Measurements from ENCODE around the gene MBP. TPM values are rescaled to one million over a fixed set of nuclear protein-coding genes. Genes with fewer than 3 reads are reported as not detected.
A peak's percentile ranks its signal among the peaks of the same experiment; 100 is the strongest.

Gene MBP
- total RNA-seq, 2 experiments from 2014 or later, result 47.0 to 65.7 TPM

DNA sequence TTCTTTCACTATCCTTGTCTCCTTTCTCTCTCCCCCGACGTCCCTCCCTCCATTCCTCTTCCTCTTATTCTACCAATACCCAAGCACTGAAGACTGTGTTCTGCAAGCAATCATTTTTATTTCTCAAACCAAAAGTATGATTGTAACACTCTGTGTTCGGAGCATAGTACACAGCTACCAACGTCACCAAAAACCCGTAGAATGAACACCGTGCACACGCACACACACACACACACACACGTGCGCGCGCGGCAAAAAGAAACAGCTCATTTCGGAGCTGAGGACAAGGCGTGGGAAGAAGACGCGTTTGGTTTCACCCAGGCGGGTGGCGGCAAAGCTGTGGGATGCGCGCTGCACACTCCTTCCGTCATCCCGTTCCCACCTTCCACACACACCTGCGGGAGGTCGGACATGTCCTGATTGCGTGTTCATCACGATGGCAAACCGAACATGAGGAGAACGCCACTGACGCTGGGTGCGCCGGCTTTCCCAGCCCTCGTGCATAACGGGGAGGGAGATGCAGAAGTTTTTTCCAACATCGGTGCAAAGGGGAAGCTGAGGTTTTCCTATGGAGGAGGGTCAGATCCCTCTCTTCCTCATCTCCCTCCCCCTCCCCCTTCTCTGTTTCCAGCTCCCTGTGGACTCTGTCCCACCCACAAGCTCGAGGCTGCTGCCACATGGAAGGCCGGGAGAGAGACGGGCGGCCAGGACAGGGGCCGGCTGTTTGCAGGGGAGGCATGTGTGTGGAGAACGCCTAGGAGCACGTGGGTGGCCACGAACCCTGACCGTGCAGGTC, 20.4 kb downstream of the MBP start:
- H3K4me1 Mint-ChIP-seq, result peaks cover 89% of the 10 kb centered on the region
- H3K9me3 Mint-ChIP-seq (ENCODE audit: low read depth), result peaks cover 3% of the 10 kb centered on the region
- H3K27ac Mint-ChIP-seq, result peak overlapping the region; percentile 5
- no peak overlapping the region for H3K4me3 Mint-ChIP-seq
- no peaks in the 10 kb centered on the region for H3K27me3 Mint-ChIP-seq
- peaks cover 51% of the 10 kb centered on the region for H3K36me3 Mint-ChIP-seq (ENCODE audit: low read depth)
- ChIA-PET CTCF (interaction anchor here (1.7 kb wide), 1 partner anchor 11 kb away, joined by 5 read pairs; no protein-coding TSS in a partner anchor), POLR2A (interaction anchor here (0.6 kb wide), 1 partner anchor 112 kb away, joined by 3 read pairs; no protein-coding TSS in a partner anchor)
- ATAC-seq (no peak), DNase-seq (no peak)
- intact Hi-C loops (cut with DNase I, micrococcal nuclease), result no loop called here

DNA sequence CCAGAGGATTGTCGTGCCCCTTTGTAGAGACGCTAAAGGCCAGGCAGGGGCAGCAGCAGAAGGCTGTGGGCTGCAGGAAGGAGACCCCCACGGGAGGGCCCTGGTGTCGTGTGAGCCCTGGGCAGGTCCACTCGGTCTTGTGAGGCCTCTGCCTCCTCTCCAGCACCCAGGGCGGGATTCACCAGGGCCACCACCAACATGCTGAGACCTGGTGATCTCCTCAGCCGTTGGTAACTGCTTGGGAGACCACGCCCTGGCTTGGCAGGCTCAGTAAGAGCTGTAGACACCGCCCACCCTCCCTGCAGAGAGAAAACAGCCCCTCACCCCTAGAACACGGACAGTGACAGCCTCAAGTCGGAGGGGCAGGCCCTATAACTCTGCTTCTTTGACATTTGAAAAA, 21.1 kb downstream of the MBP start:
- peak overlapping the region; percentile 5 for H3K27ac Mint-ChIP-seq
- no peaks in the 10 kb centered on the region for H3K27me3 Mint-ChIP-seq
- H3K4me3 Mint-ChIP-seq, result no peak overlapping the region

DNA sequence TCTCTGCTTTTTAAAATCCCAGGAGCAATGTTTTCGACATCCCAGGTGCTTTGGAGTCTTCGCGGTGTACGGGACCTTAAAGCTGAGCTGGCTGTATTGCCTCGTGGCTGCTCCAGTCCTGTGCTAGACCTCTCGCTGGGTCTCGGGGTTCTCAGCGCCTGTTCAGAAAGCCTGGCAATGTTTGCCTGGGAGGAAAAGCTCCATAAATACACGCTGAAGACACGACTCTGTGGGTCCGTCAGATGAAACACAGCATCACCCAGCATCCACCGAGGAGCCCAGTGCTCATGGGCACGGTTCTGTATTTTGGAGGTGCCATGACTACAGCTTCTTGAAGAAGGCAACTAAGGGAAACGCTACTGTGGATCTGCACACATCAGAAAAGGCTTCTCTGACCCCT, 21.6 kb downstream of the MBP start:
- DNase-seq (no peak), ATAC-seq (no peak)
- Mint-ChIP-seq H3K4me1 (peaks cover 90% of the 10 kb centered on the region), H3K27ac (no peak overlapping the region), H3K9me3 (ENCODE audit: low read depth) (no peaks in the 10 kb centered on the region), H3K27me3 (no peaks in the 10 kb centered on the region), H3K4me3 (no peak overlapping the region), H3K36me3 (ENCODE audit: low read depth) (peaks cover 51% of the 10 kb centered on the region)
- intact Hi-C loops (cut with DNase I, micrococcal nuclease), result no loop called here
- CTCF ChIA-PET, result interaction anchor here (1.7 kb wide), 1 partner anchor 12 kb away, joined by 5 read pairs; no protein-coding TSS in a partner anchor
- POLR2A ChIA-PET, result no interaction called here

More for the DNA sequence above, 21.1 kb downstream of the MBP start:
- POLR2A ChIA-PET, result no interaction called here
- CTCF ChIA-PET, result interaction anchor here (1.7 kb wide), 1 partner anchor 11 kb away, joined by 5 read pairs; no protein-coding TSS in a partner anchor
- DNase-seq (no peak), ATAC-seq (no peak)
- peaks cover 3% of the 10 kb centered on the region for H3K9me3 Mint-ChIP-seq (ENCODE audit: low read depth)
- intact Hi-C loops (cut with DNase I, micrococcal nuclease), result no loop called here
- H3K4me1 Mint-ChIP-seq, result peaks cover 90% of the 10 kb centered on the region
- peaks cover 51% of the 10 kb centered on the region for H3K36me3 Mint-ChIP-seq (ENCODE audit: low read depth)

DNA sequence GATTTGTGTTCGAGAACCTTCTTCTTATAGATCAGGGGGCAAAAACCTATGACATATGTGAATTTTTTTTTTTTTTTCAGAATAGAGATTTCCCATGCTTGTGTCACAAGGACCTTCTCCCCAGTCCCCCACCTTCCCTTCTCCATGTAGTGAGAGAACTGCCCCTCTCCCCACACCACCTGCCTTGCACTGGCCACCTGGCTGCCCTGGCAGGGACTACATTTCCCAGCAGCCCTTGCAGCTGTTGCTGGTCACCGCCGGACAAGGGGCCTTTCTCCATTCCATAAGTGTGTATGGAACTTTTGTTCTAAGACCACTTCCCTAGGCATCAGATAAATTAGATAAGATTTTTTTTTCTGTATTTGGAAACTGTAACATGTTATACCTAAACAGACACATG, 22.2 kb downstream of the MBP start:
- ChIA-PET CTCF (interaction anchor here (2.7 kb wide), 1 partner anchor 14 kb away, joined by 12 read pairs; no protein-coding TSS in a partner anchor), POLR2A (no interaction called here)
- no peak overlapping the region for H3K27ac Mint-ChIP-seq
- H3K36me3 Mint-ChIP-seq (ENCODE audit: low read depth), result peaks cover 52% of the 10 kb centered on the region
- H3K4me1 Mint-ChIP-seq, result peaks cover 93% of the 10 kb centered on the region
- H3K9me3 Mint-ChIP-seq (ENCODE audit: low read depth), result no peaks in the 10 kb centered on the region
- H3K27me3 Mint-ChIP-seq, result no peaks in the 10 kb centered on the region
- intact Hi-C loops (cut with DNase I, micrococcal nuclease), result no loop called here
- DNase-seq (no peak), ATAC-seq (no peak)
- no peak overlapping the region for H3K4me3 Mint-ChIP-seq

DNA sequence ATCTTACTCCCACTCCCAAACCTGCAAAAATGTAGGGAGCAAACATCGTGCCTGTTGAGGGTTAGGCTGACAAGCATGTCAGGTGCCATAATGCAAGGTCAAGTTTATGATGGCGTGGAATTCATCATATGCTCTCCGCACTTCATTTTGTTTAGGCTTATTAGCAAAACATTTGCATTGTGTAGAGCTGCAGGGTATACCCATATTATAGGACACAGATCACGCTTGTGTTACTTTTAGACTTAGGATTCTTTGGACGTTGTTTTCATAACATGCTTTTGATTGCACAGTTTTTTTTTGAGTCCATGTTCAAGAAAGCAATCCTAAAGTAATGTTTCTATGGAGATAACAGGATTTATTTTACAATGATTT, 22.9 kb downstream of the MBP start:
- Mint-ChIP-seq H3K27me3 (no peaks in the 10 kb centered on the region), H3K4me3 (no peak overlapping the region), H3K36me3 (ENCODE audit: low read depth) (peaks cover 52% of the 10 kb centered on the region), H3K4me1 (peaks cover 92% of the 10 kb centered on the region), H3K9me3 (ENCODE audit: low read depth) (no peaks in the 10 kb centered on the region), H3K27ac (no peak overlapping the region)
- ATAC-seq, result no peak
- ChIA-PET POLR2A (no interaction called here), CTCF (interaction anchor here (2.7 kb wide), 1 partner anchor 14 kb away, joined by 12 read pairs; no protein-coding TSS in a partner anchor)
- no peak for DNase-seq
- intact Hi-C loops (cut with DNase I, micrococcal nuclease), result loop anchor here in 1 of 2 experiments (10.0 kb wide), 1 partner anchor 735 kb away; no protein-coding TSS in a partner anchor

DNA sequence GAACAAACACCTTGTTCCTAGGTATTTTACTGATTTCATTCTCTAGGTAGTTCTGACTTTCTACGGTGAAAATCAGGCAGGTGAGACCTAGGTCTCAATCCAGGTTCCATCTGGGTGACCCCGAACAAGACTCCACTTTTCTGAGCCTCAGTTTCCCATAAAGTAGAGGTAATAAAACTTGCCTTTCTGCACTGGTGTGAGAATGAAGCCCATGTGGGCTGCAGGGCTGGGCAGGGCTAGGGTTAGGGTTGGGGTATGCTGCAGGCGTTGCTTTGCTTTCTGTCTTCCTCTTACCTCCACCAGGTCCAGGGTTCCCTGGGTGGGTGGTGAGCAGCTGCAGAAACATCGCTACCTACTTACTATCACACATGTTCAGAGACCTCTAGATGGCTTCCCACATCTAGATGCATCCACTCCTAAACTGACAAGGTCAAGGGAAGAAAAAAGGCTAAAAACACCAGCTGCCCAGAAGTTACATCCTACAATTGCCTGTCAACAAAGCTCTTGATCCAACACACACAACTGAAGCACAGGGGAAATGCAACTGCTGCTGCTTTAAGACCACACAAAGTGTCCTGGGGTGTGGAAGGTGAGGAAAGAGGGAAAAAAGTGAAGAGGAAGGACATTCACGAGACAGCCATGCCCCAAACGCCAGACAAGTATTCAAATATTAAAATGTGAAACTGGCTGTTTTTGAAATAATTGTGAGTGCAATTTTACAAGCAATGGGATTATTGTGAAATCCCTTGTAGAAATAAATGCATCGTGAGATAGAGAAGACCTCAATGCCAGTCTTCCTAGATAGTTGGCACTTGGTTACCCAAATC, 23.5 kb downstream of the MBP start:
- CTCF ChIA-PET, result interaction anchor here (0.8 to 2.7 kb wide), 6 partner anchors 13 to 401 kb away, joined by 3 to 12 read pairs (median 6); no protein-coding TSS in a partner anchor
- POLR2A ChIA-PET, result interaction anchor here (1.5 to 2.1 kb wide), 3 partner anchors 15 to 46 kb away, joined by 4 to 11 read pairs (median 7); no protein-coding TSS in a partner anchor
- intact Hi-C loops (cut with DNase I, micrococcal nuclease), result loop anchor here in 1 of 2 experiments (1.0 to 10.0 kb wide), 3 partner anchors 15 to 734 kb away; no protein-coding TSS in a partner anchor
- Mint-ChIP-seq H3K9me3 (ENCODE audit: low read depth) (no peaks in the 10 kb centered on the region), H3K27ac (peak overlapping the region; percentile 29), H3K4me1 (peaks cover 91% of the 10 kb centered on the region), H3K4me3 (no peak overlapping the region), H3K36me3 (ENCODE audit: low read depth) (peaks cover 56% of the 10 kb centered on the region), H3K27me3 (no peaks in the 10 kb centered on the region)
- ATAC-seq (no peak), DNase-seq (no peak)

DNA sequence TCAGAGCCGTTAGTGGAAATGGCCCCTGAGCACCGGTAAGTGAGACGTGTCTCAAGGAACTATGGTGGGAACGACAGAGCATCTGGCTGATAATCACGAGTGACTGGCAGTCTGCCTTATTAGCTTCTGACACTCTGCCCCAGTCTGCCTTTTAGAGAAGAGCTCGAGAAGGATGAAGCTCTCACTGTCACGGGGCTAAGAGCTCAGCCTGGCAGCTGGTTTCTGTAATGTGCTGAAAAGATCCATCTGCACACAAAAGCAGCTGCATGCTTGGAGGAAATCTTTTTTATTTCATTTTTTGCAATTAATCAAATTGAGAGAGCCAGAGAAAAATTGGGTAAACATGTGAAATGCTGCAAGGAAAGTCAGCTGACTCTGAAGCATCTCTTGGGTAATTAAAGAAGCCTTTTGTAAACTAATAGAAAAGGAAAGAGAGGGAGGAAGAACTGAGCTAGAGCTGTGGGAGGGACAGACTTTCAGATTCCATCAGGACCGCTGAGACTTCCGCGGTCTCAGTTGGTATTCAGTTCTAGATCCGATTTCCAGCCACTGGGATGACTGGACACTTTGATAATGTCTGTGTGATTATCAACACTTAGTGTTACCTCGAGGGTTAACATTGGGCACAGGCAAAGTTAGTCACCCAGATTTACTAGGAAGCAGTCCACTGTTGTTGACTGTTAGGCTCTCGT, 24.4 kb downstream of the MBP start:
- Mint-ChIP-seq H3K9me3 (ENCODE audit: low read depth) (no peaks in the 10 kb centered on the region), H3K36me3 (ENCODE audit: low read depth) (peaks cover 62% of the 10 kb centered on the region), H3K27me3 (no peaks in the 10 kb centered on the region), H3K4me1 (peaks cover 94% of the 10 kb centered on the region), H3K27ac (peak overlapping the region; percentile 18), H3K4me3 (peak overlapping the region; percentile 18)
- peak; percentile 79 for ATAC-seq
- intact Hi-C loops (cut with DNase I, micrococcal nuclease), result loop anchor here in 1 of 2 experiments (1.0 to 10.0 kb wide), 3 partner anchors 16 to 733 kb away; no protein-coding TSS in a partner anchor
- DNase-seq, result peak; percentile 69
- POLR2A ChIA-PET, result interaction anchor here (0.6 to 2.1 kb wide), 4 partner anchors 16 to 84 kb away, joined by 3 to 11 read pairs (median 6); no protein-coding TSS in a partner anchor
- CTCF ChIA-PET, result interaction anchor here (0.8 to 2.7 kb wide), 11 partner anchors 12 to 402 kb away, joined by 3 to 12 read pairs (median 4); no protein-coding TSS in a partner anchor

DNA sequence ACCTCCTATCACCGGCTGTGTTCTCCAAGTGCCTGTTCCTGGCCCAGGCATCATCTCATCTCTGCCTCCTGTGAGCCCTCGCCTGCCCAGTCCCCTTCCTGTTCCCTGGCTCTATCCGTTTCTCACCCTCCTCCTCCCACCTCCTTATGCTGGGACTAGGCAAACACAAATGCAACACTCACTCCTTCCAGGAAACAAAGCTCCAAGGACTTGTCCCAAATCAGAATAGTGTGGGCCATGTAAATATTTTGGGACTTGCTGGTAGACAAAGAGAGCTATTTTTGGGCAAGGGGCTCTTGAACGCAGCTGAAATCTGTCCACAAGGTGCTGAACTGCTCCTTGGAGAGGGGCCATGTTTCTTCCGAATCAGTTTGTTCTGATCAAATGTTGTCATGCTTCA, 25.3 kb downstream of the MBP start:
- peaks cover 92% of the 10 kb centered on the region for H3K4me1 Mint-ChIP-seq
- no peak for DNase-seq
- H3K36me3 Mint-ChIP-seq (ENCODE audit: low read depth), result peaks cover 56% of the 10 kb centered on the region
- POLR2A ChIA-PET, result interaction anchor here (2.1 kb wide), 2 partner anchors 17 to 24 kb away, joined by 7 to 11 read pairs; no protein-coding TSS in a partner anchor
- CTCF ChIA-PET, result interaction anchor here (0.7 to 1.0 kb wide), 5 partner anchors 14 to 113 kb away, joined by 3 to 5 read pairs (median 3); no protein-coding TSS in a partner anchor
- no peaks in the 10 kb centered on the region for H3K27me3 Mint-ChIP-seq
- no peak overlapping the region for H3K4me3 Mint-ChIP-seq
- no peak for ATAC-seq
- no peaks in the 10 kb centered on the region for H3K9me3 Mint-ChIP-seq (ENCODE audit: low read depth)
- H3K27ac Mint-ChIP-seq, result peak overlapping the region; percentile 52
- intact Hi-C loops (cut with DNase I, micrococcal nuclease), result loop anchor here in 1 of 2 experiments (10.0 kb wide), 1 partner anchor 732 kb away; no protein-coding TSS in a partner anchor

DNA sequence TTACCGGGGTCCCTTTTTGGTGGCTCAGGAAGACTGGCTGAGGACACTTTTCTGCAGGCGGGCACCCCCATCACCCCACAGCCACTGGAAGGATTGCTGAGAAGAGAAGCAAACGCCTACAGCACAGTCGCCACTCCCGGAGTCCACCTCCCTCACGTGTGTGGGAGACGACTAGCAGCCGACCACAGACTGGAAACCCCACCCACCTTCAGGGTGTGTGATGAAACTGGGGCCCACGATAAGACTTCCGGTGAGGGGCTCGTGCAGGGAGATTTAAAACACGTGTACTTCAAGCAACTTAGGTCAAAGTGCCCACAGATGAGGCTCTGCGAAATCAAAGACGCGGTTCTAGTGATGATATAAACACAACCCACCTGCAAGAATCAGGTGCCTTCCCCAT, 26.3 kb downstream of the MBP start:
- H3K27ac Mint-ChIP-seq, result peak overlapping the region; percentile 52
- CTCF ChIA-PET, result interaction anchor here (1.2 to 1.7 kb wide), 3 partner anchors 17 to 39 kb away, joined by 3 to 9 read pairs (median 4); no protein-coding TSS in a partner anchor
- peaks cover 54% of the 10 kb centered on the region for H3K36me3 Mint-ChIP-seq (ENCODE audit: low read depth)
- H3K9me3 Mint-ChIP-seq (ENCODE audit: low read depth), result no peaks in the 10 kb centered on the region
- H3K4me1 Mint-ChIP-seq, result peaks cover 93% of the 10 kb centered on the region
- POLR2A ChIA-PET, result no interaction called here
- peak overlapping the region; percentile 16 for H3K4me3 Mint-ChIP-seq
- ATAC-seq, result no peak
- peak; percentile 79 for DNase-seq
- no peaks in the 10 kb centered on the region for H3K27me3 Mint-ChIP-seq
- intact Hi-C loops (cut with DNase I, micrococcal nuclease), result loop anchor here in 1 of 2 experiments (10.0 kb wide), 1 partner anchor 732 kb away; no protein-coding TSS in a partner anchor

DNA sequence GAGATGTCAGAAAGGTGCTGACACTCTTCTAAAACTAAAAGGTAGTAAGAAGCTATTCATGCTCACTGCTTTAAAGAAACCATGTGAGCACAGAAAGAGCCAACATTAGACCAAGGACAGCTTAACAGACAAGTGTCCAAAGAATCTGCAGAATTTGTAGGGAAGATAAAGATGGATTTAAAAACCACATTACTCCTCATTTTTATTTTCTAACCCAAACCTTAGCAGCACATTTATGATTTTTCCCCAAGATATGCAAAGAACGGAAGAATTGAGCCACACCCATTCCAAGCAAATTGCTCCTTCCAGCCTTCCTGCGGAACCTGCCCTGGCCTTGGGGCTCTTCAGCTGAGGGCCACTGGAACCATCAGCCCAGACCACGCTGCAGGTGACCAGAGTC, 26.9 kb downstream of the MBP start:
- Mint-ChIP-seq H3K27ac (peak overlapping the region; percentile 52), H3K4me1 (peaks cover 93% of the 10 kb centered on the region), H3K27me3 (no peaks in the 10 kb centered on the region), H3K4me3 (peak overlapping the region; percentile 34), H3K9me3 (ENCODE audit: low read depth) (no peaks in the 10 kb centered on the region), H3K36me3 (ENCODE audit: low read depth) (peaks cover 52% of the 10 kb centered on the region)
- POLR2A ChIA-PET, result interaction anchor here (0.9 to 1.2 kb wide), 2 partner anchors 36 to 42 kb away, joined by 3 read pairs; no protein-coding TSS in a partner anchor
- DNase-seq (no peak), ATAC-seq (no peak)
- CTCF ChIA-PET, result interaction anchor here (1.2 to 1.7 kb wide), 4 partner anchors 16 to 39 kb away, joined by 3 to 9 read pairs (median 4); no protein-coding TSS in a partner anchor
- intact Hi-C loops (cut with DNase I, micrococcal nuclease), result loop anchor here in 1 of 2 experiments (10.0 kb wide), 1 partner anchor 731 kb away; no protein-coding TSS in a partner anchor

Measured in activated CD4-positive, alpha-beta T cell treated with anti-CD3 and anti-CD28 coated beads for 36 hours (primary cell).